Lower leg skin (tissue), 4 donors: ENCODE measurements around the gene RNF207. TPM values are rescaled to one million over a fixed set of nuclear protein-coding genes. Genes with fewer than 3 reads are reported as not detected.

Experiments
- DNase-seq, 2 donors: peaks; one replicate each; pipeline ENCODE4 v3.0.0-alpha.2; 2019; ENCODE audit warnings: low spot score in 2 of 2
- H3K4me3 ChIP-seq: fragments of 200-600 bp; sonication (generic); 2 replicates; pipeline ENCODE4 v1.5.1; 2017; ENCODE audit warnings: mild to moderate bottlenecking, low read depth; ENCODE audit not compliant: poor library complexity, severe bottlenecking
- POLR2A ChIP-seq, 2 donors: fragments of 450-650 bp; IDR thresholded peaks; one replicate each; pipeline ENCODE4 v1.6.1; 2016 to 2017; ENCODE audit warnings: antibody characterized with exemption in 2 of 2, mild to moderate bottlenecking in 1 of 2, moderate library complexity in 1 of 2
- WGBS, 2 donors: methylation state at CpG; one replicate each; pipeline ENCODE4 v1.1.5; 2018; 5-methylcytosine and 5-hydroxymethylcytosine counted together
- intact Hi-C: fragments of 100-400 bp; cut with DNase I; formaldehyde crosslinking; loops from one replicate; pipeline ENCODE4 v1.15.0; 2023; ENCODE audit warnings: low total_unique reads
- total RNA-seq, 4 donors: library from RNA; depleted of rRNA; stranded (reverse); fragments of >200 nt; gene quantifications; one replicate each; pipeline ENCODE4 v1.1.0, GENCODE V29; 2016
- TF ChIP-seq, protein P1 (sequence below), 3 donors: fragments of 450-650 bp; IDR thresholded peaks; one replicate each; pipeline ENCODE4 v1.5.1; 2016; ENCODE audit warnings: antibody characterized with exemption in 3 of 3, mild to moderate bottlenecking in 3 of 3, moderate library complexity in 2 of 3

The RNF207 gene
- total RNA-seq, 4 donors from 2014 or later = 5.0 to 10.4 (median 7.7) TPM

DNA sequence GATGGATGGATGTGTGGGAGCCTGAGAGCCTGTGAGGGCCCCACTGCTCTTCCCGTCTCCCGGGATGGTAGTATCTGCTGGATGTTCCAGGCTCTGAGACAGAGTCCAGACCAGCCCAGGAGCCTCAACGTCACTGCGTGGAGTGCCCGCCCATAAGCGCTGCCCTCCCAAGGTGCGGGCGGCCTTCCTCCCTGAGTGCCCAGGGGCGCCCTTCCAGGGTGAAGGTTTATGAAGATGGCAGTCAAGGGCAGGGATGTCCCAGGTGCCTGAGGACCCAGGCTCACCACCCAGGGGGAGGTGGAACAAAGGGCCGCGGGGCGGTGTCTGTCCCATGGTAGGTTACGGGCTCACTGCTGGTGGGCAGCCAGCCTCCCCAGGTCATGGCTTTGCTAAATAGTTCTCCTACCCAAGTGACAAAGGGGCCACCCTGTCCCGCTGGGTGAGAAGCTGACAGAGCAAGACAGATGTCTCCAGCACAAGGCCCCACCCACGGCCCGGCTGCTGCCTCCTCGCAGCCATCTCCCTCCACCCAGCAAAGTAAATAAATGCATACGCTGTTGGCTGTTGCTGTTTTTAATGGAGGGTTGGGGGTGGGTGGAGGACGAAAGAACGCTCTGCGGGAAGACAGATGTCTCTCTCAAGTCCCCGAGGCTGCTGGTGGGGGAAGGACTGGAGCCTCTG lies 63.9 kb downstream of the RNF207 start:
- no peak for DNase-seq
- no peak overlapping the region for H3K4me3 ChIP-seq
- TF ChIP-seq, protein P1, sequence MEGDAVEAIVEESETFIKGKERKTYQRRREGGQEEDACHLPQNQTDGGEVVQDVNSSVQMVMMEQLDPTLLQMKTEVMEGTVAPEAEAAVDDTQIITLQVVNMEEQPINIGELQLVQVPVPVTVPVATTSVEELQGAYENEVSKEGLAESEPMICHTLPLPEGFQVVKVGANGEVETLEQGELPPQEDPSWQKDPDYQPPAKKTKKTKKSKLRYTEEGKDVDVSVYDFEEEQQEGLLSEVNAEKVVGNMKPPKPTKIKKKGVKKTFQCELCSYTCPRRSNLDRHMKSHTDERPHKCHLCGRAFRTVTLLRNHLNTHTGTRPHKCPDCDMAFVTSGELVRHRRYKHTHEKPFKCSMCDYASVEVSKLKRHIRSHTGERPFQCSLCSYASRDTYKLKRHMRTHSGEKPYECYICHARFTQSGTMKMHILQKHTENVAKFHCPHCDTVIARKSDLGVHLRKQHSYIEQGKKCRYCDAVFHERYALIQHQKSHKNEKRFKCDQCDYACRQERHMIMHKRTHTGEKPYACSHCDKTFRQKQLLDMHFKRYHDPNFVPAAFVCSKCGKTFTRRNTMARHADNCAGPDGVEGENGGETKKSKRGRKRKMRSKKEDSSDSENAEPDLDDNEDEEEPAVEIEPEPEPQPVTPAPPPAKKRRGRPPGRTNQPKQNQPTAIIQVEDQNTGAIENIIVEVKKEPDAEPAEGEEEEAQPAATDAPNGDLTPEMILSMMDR (IDR thresholded peaks at IDR 0.05) = no peak
- TF ChIP-seq POLR2A (IDR thresholded peaks at IDR 0.05) = no peak
- intact Hi-C loops = no loop called here
- 73 to 83% methylated on average over 17 to 22 of the region's 22 CpGs for WGBS, 2 donors

DNA sequence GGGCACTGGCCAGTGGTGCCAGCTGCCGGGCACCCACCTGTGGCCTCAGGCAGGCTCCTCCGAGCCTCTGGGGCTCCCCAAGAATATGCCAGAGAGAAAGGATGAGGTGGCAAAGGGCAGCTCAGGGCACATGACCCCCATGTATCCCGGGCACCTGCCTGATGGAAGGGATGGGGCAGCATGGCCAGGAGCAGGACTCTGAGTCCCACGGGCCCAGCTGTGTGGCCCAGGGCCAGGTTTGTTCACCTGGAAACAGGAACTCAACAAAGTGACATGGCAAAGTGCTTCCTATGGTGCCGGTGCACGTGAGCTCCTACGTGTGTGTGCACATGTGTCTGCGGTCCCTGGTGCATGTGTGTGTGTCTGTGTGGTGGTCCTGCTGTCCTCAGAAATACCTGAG lies 64.5 kb downstream of the RNF207 start:
- H3K4me3 ChIP-seq = no peak overlapping the region
- no peak for DNase-seq
- intact Hi-C loops = no loop called here
- no peak for TF ChIP-seq POLR2A (IDR thresholded peaks at IDR 0.05)
- TF ChIP-seq, protein P1 (IDR thresholded peaks at IDR 0.05) = no peak
- 70 to 75% methylated on average over 8 of the region's 8 CpGs for WGBS, 2 donors

Other genes with a start within 250 kb of the RNF207 start
- 10 to 100 TPM; 11.2 to 24.5 (median 18.2) TPM for gene NPHP4, start 213.7 kb upstream of the RNF207 start, total RNA-seq
- 10 to 100 TPM in 2 of 4 donors, 1 to 10 TPM in 2; 4.2 to 12.0 (median 10.0) TPM for gene KCNAB2, start 160.2 kb upstream of the RNF207 start, total RNA-seq
- gene CHD5, start 25.8 kb upstream of the RNF207 start, total RNA-seq = under 1 TPM in 3 of 4 donors, not detected in 1; 0.04 to 0.27 (median 0.13) TPM
- 100 to 1,000 TPM; 122 to 216 (median 179) TPM for gene RPL22, start 6.5 kb upstream of the RNF207 start, total RNA-seq
- 10 to 100 TPM; 37.7 to 73.9 (median 57.3) TPM for gene ICMT, start 29.8 kb downstream of the RNF207 start, total RNA-seq
- not detected for gene HES3, start 38.1 kb downstream of the RNF207 start, total RNA-seq
- 10 to 100 TPM in 2 of 4 donors, 1 to 10 TPM in 2; 6.2 to 17.3 (median 11.7) TPM for gene GPR153, start 55.0 kb downstream of the RNF207 start, total RNA-seq
- 10 to 100 TPM; 21.1 to 27.7 (median 24.6) TPM for gene ACOT7, start 187.6 kb downstream of the RNF207 start, total RNA-seq
- gene HES2, start 213.8 kb downstream of the RNF207 start, total RNA-seq = 10 to 100 TPM; 15.4 to 47.7 (median 35.8) TPM
- 10 to 100 TPM; 27.5 to 64.3 (median 30.3) TPM for gene ESPN, start 218.7 kb downstream of the RNF207 start, total RNA-seq